GM18951 (cell line): ENCODE measurements around the gene KMT2B.

Experiments used
- POLR2A ChIP-seq: IDR thresholded peaks from 4 replicates; pipeline ENCODE4 v1.6.1; 2011; ENCODE audit warnings: mild to moderate bottlenecking; ENCODE audit not compliant: insufficient read length, insufficient read depth; ENCODE audit errors: extremely low read depth
- in situ Hi-C: fragments of 300-500 bp; cut with MboI; formaldehyde crosslinking; loops from one replicate; pipeline ENCODE4 v1.12.0; 2022; ENCODE audit warnings: low sequenced_read_pairs, mixed read lengths, inconsistent platforms; ENCODE audit not compliant: unreplicated experiment

The KMT2B gene

GRCh38 chr19:35745328-35746086, 27.7 kb downstream of the KMT2B start, which contains the start of the genes PSENEN and U2AF1L4:
PSENEN (plus strand) TSS chr19:35745651; CDS start chr19:35745931, 280 bp downstream.
U2AF1L4 (minus strand) TSS chr19:35745418; CDS start chr19:35745391, 27 bp downstream.
- TF ChIP-seq POLR2A: peak; percentile 41
- in situ Hi-C loops: no loop called here

DNA sequence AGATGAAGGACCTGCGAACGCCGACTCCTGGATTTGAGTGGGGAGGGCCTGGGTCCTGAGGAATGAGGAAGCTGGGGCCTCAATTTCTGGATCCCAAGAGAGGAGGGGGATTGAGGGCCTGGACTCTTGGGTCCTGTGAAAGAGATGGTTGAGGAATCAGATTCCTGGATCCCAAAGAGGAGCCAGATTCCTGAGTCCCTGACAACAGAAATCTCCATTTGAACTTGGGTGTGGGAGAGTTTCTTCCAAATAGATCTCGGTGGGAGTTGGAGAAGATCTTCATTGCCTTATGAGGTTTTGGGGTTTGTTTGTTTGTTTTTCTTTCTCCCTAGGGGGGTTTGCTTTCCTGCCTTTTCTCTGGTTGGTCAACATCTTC, 28.3 kb downstream of the KMT2B start:
- in situ Hi-C loops: no loop called here
- TF ChIP-seq POLR2A: no peak

- in situ Hi-C loops: no loop called here
- TF ChIP-seq POLR2A: no peak
Measured at GRCh38 chr19:35746531-35746930, 28.7 kb downstream of the KMT2B start.

DNA sequence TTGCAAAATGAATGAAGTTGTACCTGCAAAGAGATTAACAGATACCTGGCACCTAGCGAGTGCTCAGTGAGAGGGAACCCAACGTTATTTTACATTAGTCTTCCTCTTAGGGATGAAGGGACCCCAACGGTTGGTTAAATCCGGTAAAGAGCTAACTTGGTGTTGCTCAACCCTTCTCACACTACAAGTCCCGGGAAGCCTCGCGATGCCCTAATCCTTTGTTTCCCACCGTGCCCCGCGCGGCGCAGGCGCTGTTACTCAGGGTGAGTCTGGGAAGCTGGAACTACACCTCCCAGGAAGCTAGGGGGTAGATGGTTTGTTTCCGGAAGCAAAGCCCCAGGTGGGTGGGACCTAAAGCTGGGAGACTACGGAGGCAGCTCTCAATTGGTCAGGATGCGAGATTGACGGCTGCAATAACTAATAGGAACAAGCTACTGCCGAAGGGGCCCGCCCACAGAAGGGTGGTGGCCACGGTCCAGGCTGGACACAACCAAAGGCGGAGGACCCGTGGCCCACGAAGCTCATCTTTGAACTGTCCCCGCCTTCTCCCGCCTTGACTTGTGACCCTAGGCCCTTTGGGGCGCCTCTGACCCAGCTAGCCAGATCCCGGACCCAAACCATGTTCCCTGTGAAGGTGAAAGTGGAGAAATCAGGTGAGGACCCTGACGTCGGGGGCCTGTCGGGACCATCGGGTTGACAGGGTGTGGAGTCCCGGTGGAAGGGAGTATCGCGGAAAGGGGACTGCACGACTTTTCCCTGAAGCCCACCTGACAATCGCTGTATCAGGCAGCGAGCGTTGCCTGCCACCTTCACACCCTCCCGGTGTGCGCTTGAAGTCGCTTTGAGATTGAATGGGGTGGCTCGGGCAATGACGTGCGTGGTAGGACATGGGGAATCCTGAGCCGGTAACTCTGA, 30.6 kb downstream of the KMT2B start, which contains the start of gene LIN37:
LIN37 (plus strand) TSS at position 471 of the 915 bp plus-strand sequence; CDS start at position 620, 149 bp downstream.
- TF ChIP-seq POLR2A: peak; percentile 65
- in situ Hi-C loops: no loop called here

- in situ Hi-C loops: no loop called here
- no peak for TF ChIP-seq POLR2A
Measured at GRCh38 chr19:35750167-35750566, 32.4 kb downstream of the KMT2B start.

GRCh38 chr19:35751839-35752745, 34.3 kb downstream of the KMT2B start:
- no peak for TF ChIP-seq POLR2A
- in situ Hi-C loops: no loop called here

DNA sequence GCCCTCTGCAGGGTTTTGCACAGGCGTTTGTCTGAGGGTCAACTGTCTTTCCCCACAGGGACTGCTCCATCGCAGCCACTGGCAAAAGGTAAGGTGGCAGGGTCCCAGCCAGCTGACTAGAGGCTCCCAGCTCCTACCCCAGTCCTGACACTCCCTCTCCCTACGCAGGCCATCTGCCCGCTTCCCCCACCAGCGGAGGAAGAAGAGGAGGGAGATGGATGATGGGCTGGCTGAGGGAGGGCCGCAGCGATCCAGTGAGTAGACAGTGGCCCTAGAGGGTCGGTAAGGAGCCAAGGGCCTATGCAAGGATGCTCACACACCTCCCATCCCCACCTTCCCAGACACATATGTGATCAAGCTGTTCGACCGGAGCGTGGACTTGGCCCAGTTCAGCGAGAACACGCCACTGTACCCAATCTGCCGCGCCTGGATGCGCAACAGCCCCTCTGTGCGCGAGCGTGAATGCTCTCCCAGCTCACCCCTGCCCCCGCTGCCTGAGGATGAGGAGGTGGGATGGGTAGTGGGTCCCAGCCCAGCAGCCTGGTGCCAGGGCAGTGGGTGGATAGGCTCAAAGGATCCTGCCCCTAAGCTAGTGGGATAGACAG, 35.0 kb downstream of the KMT2B start:
- in situ Hi-C loops: no loop called here
- TF ChIP-seq POLR2A: no peak

DNA sequence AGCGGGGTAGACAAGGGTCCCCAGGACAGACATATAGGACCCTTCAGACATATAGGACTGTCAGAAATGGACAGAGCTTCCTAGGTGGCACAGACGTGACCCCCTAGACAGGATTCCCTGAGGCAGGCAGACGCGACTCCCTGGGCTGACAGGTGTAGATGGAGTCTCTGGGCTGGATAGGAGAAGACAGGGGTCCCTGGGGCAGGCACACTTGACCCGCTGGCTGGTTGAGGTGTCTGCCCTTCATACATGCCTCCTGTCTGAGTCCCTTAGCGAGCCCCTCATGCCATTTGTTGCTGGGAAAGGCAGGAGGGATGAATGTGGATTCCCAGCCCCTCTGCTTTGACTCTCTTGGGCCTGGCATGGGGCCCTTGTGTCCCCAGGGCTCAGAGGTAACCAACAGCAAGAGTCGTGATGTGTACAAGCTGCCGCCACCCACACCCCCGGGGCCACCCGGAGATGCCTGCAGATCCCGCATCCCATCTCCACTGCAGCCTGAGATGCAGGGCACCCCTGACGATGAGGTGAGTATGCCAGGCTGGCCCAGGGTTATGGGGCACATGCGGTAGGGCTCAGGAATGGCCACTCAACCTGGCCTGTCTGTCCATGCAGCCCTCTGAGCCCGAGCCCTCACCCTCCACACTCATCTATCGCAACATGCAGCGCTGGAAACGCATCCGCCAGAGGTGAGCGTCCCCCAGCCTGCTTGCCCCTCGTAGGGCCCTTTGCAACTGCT, 36.0 kb downstream of the KMT2B start:
- TF ChIP-seq POLR2A: no peak
- in situ Hi-C loops: no loop called here

- in situ Hi-C loops: no loop called here
- no peak for TF ChIP-seq POLR2A
Measured at GRCh38 chr19:35754370-35755130, 36.7 kb downstream of the KMT2B start.

DNA sequence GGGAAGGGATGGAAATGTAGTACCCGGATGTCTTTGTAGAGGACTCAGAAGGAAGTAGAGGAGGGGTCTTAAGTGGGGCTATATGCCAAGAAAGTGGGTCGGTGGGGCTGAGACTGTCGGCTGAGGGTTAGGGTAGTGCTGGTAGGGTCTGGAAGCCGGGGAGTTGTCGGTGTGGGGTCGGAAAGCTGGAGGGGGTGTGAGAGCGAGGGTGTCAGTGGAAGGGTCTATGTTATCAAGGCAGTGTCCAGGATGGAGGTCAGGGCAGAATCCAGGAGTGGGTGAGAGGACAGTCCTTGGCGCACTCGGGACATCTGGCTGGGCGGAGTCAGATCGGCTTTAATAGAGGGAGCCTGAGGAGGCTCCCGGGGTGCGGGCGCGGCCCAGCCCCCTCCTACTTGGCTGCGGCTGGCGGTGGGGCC, 37.3 kb downstream of the KMT2B start:
- no peak for TF ChIP-seq POLR2A
- in situ Hi-C loops: no loop called here
